HepG2 (cell line): ENCODE data around the gene UFSP2. TPM values are rescaled to one million over a fixed set of nuclear protein-coding genes. Genes with fewer than 3 reads are reported as not detected.
A peak's percentile ranks its signal among the peaks of the same experiment; 100 is the strongest.

ENCODE experiments used
- ARHGAP35 ChIP-seq: sonication (generic); formaldehyde crosslinking; IDR thresholded peaks from 2 replicates; pipeline ENCODE4 v1.9.0; 2022; ENCODE audit warnings: mild to moderate bottlenecking, inconsistent platforms, moderate library complexity, missing genetic modification reagents, borderline replicate concordance
- FOXA3 ChIP-seq: IDR thresholded peaks from 2 replicates; pipeline ENCODE4 v1.6.1; 2016; ENCODE audit warnings: missing genetic modification reagents, missing compliant biosample characterization
- FOXM1 ChIP-seq: sonication (generic); formaldehyde crosslinking; IDR thresholded peaks from 2 replicates; pipeline ENCODE4 v1.5.0; 2020; ENCODE audit warnings: missing genetic modification reagents
- HMG20A ChIP-seq: IDR thresholded peaks from 2 replicates; pipeline ENCODE4 v1.6.1; 2016; ENCODE audit warnings: borderline replicate concordance
- MBNL3 ChIP-seq: fragments of 250-450 bp; sonication (Bioruptor Pico); conservative IDR thresholded peaks from 2 replicates; pipeline ENCODE4 v1.8.0; 2022; ENCODE audit warnings: mild to moderate bottlenecking, inconsistent platforms
- PRMT3 ChIP-seq: sonication (generic); formaldehyde crosslinking; IDR thresholded peaks from 2 replicates; pipeline ENCODE4 v1.8.1; 2022; ENCODE audit warnings: low read depth, mild to moderate bottlenecking, moderate library complexity, missing genetic modification reagents, borderline replicate concordance
- RFX5 ChIP-seq: IDR thresholded peaks from 2 replicates; pipeline ENCODE4 v1.6.1; 2011; ENCODE audit warnings: low read depth, low read length, improper control_type of control experiment
- TP53 ChIP-seq: sonication (generic); formaldehyde crosslinking; conservative IDR thresholded peaks from 2 replicates; pipeline ENCODE4 v1.4.0; 2020; ENCODE audit warnings: missing genetic modification reagents
- ZEB1 ChIP-seq: IDR thresholded peaks from 2 replicates; pipeline ENCODE4 v1.6.1; 2012; ENCODE audit warnings: mild to moderate bottlenecking, low read depth, inconsistent platforms; ENCODE audit not compliant: insufficient replicate concordance
- ZKSCAN8 ChIP-seq: IDR thresholded peaks from 2 replicates; pipeline ENCODE4 v1.6.1; 2016; ENCODE audit warnings: borderline replicate concordance, missing genetic modification reagents, missing compliant biosample characterization
- ZNF136 ChIP-seq: sonication (generic); formaldehyde crosslinking; IDR thresholded peaks from 2 replicates; pipeline ENCODE4 v1.8.1; 2022; ENCODE audit warnings: low read depth, mild to moderate bottlenecking, moderate library complexity, missing genetic modification reagents
- ZNF20 ChIP-seq: sonication (generic); formaldehyde crosslinking; IDR thresholded peaks from 2 replicates; pipeline ENCODE4 v1.4.0; 2020; ENCODE audit warnings: mild to moderate bottlenecking, moderate library complexity, missing genetic modification reagents
- ZNF841 ChIP-seq: sonication (generic); formaldehyde crosslinking; IDR thresholded peaks from 2 replicates; pipeline ENCODE4 v1.8.1; 2023; ENCODE audit warnings: missing genetic modification reagents, borderline replicate concordance
- polyA plus RNA-seq, 8 experiments: library from polyadenylated mRNA; depleted of rRNA in 3 of 8; stranded (reverse) in 7 of 8; unstranded in 1 of 8; fragments of >200 nt; fragmentation: Illumina TruSeq in 4 of 8; extraction: Trizol in 4 of 8; gene quantifications; 2 replicates each; pipeline versions ENCODE4 v1.2.1 to v1.2.3, GENCODE V29; 2011 to 2016; ENCODE audit warnings: low read depth in 4 of 8, missing spikeins in 1 of 8, mixed read lengths in 1 of 8; ENCODE audit not compliant: insufficient read depth in 1 of 8
- total RNA-seq, 5 experiments: library from RNA; depleted of rRNA; stranded (reverse); fragments of >200 nt; fragmentation: Illumina TruSeq; extraction: Trizol; gene quantifications; 2 replicates each; pipeline ENCODE4 v1.2.3, GENCODE V29; 2016; ENCODE audit warnings: low read depth in 1 of 5
- TF ChIP-seq, protein P1 (sequence below): sonication (generic); formaldehyde crosslinking; IDR thresholded peaks from 2 replicates; pipeline ENCODE4 v1.8.1; 2022; ENCODE audit warnings: low read depth, mild to moderate bottlenecking, missing genetic modification reagents
- TF ChIP-seq, protein P2 (sequence below): IDR thresholded peaks from 2 replicates; pipeline ENCODE4 v1.6.1; 2016; ENCODE audit warnings: mild to moderate bottlenecking, missing biosample characterization, missing genetic modification reagents
- TF ChIP-seq, protein P3 (sequence below): sonication (generic); formaldehyde crosslinking; conservative IDR thresholded peaks from 2 replicates; pipeline ENCODE4 v1.4.0; 2020; ENCODE audit warnings: missing genetic modification reagents
- TF ChIP-seq, protein P4 (sequence below): sonication (generic); formaldehyde crosslinking; IDR thresholded peaks from 2 replicates; pipeline ENCODE4 v1.4.0; 2020; ENCODE audit warnings: mild to moderate bottlenecking, missing genetic modification reagents

The UFSP2 gene
- total and polyA plus RNA-seq, 2 of the 13 experiments (the other 11 are each of a cell fraction or from before 2014, with no cell fraction given): 24.1 to 32.3 TPM

DNA sequence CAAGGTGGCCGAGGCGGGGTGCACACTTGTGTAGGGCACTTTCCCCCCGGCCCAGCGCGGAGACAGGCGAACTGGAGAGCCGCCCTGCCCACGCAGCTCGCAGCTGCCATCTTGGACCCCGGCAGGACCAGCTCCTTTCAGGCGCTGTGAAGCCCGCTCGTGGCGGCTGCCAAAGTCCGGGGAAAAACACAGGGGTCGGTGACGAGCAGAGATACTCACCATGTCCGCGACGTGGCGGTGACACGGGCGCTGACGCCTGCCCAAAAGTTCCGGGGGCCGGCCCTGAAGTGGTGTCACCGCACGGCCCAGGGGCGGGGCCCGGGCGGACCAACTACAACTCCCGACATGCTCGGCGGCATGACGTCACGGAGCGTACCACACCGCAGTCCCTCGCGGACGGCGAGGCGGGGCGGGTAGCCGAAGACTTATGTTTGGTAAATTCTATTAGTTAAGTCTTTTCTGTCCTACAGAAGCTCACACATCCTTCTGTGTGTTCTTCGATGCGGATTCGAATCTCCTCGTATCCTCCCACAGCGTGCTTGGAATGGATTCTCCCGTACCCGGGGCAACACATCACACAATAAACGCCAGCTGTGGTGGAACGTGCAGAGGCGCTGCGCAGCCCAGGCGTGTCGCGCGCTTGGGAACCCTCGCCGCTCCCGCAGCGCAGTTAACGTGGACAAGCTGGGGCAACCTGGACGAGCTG, at the start of gene UFSP2 (continued):
- TF ChIP-seq HMG20A (CRISPR knock-in tag) (no peak), RFX5 (no peak; the same call in 1 of the 2 replicates), ARHGAP35 (CRISPR knock-in tag) (no peak), MBNL3 (CRISPR knock-in tag) (no peak), TP53 (CRISPR knock-in tag) (0 out of 2 replicates have a peak, but pooled peaks have one; percentile 28), ZNF136 (no peak), FOXM1 (CRISPR knock-in tag) (no peak), FOXA3 (CRISPR knock-in tag) (peak; percentile 0; the same call in 1 of the 2 replicates), ZKSCAN8 (CRISPR knock-in tag) (no peak), ZNF20 (CRISPR knock-in tag) (no peak), PRMT3 (CRISPR knock-in tag) (no peak), ZEB1 (no peak), ZNF841 (CRISPR knock-in tag) (no peak)
- TF ChIP-seq, protein P1, sequence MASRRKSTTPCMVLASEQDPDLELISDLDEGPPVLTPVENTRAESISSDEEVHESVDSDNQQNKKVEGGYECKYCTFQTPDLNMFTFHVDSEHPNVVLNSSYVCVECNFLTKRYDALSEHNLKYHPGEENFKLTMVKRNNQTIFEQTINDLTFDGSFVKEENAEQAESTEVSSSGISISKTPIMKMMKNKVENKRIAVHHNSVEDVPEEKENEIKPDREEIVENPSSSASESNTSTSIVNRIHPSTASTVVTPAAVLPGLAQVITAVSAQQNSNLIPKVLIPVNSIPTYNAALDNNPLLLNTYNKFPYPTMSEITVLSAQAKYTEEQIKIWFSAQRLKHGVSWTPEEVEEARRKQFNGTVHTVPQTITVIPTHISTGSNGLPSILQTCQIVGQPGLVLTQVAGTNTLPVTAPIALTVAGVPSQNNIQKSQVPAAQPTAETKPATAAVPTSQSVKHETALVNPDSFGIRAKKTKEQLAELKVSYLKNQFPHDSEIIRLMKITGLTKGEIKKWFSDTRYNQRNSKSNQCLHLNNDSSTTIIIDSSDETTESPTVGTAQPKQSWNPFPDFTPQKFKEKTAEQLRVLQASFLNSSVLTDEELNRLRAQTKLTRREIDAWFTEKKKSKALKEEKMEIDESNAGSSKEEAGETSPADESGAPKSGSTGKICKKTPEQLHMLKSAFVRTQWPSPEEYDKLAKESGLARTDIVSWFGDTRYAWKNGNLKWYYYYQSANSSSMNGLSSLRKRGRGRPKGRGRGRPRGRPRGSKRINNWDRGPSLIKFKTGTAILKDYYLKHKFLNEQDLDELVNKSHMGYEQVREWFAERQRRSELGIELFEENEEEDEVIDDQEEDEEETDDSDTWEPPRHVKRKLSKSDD (CRISPR knock-in tag): peak; percentile 66; the same call in 1 of the 2 replicates
- TF ChIP-seq, protein P2, sequence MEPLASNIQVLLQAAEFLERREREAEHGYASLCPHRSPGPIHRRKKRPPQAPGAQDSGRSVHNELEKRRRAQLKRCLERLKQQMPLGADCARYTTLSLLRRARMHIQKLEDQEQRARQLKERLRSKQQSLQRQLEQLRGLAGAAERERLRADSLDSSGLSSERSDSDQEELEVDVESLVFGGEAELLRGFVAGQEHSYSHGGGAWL (CRISPR knock-in tag): no peak
- TF ChIP-seq, protein P3, sequence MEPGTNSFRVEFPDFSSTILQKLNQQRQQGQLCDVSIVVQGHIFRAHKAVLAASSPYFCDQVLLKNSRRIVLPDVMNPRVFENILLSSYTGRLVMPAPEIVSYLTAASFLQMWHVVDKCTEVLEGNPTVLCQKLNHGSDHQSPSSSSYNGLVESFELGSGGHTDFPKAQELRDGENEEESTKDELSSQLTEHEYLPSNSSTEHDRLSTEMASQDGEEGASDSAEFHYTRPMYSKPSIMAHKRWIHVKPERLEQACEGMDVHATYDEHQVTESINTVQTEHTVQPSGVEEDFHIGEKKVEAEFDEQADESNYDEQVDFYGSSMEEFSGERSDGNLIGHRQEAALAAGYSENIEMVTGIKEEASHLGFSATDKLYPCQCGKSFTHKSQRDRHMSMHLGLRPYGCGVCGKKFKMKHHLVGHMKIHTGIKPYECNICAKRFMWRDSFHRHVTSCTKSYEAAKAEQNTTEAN: no peak; the same call in 1 of the 2 replicates
- TF ChIP-seq, protein P4, sequence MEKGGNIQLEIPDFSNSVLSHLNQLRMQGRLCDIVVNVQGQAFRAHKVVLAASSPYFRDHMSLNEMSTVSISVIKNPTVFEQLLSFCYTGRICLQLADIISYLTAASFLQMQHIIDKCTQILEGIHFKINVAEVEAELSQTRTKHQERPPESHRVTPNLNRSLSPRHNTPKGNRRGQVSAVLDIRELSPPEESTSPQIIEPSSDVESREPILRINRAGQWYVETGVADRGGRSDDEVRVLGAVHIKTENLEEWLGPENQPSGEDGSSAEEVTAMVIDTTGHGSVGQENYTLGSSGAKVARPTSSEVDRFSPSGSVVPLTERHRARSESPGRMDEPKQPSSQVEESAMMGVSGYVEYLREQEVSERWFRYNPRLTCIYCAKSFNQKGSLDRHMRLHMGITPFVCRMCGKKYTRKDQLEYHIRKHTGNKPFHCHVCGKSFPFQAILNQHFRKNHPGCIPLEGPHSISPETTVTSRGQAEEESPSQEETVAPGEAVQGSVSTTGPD: no peak
